Measurements from ENCODE around the gene RAP2A.

The RAP2A gene

GRCh38 chr13:97433727-97434396 lies at the start of gene RAP2A:
Gene RAP2A (plus strand): TSS chr13:97434169. CDS start chr13:97434471, 302 bp downstream.
- peak; percentile 78 to 84 for DNase-seq (ENCODE audit: low read depth in 1 of 2, low spot score in 1 of 2)

GRCh38 chr13:97384371-97384770 lies 49.6 kb upstream of the RAP2A start:
- DNase-seq (ENCODE audit: low read depth in 1 of 2, low spot score in 1 of 2), result no peak

- DNase-seq (ENCODE audit: low read depth in 1 of 2, low spot score in 1 of 2), result no peak
Measured at GRCh38 chr13:97385146-97385545, 48.8 kb upstream of the RAP2A start.

GRCh38 chr13:97385854-97386253 lies 48.1 kb upstream of the RAP2A start:
- no peak for DNase-seq (ENCODE audit: low read depth in 1 of 2, low spot score in 1 of 2)

GRCh38 chr13:97386801-97387484 lies 47.0 kb upstream of the RAP2A start:
- no peak for DNase-seq (ENCODE audit: low read depth in 1 of 2, low spot score in 1 of 2)

GRCh38 chr13:97387485-97387839 lies 46.5 kb upstream of the RAP2A start:
- no peak for DNase-seq (ENCODE audit: low read depth in 1 of 2, low spot score in 1 of 2)

- no peak for DNase-seq (ENCODE audit: low read depth in 1 of 2, low spot score in 1 of 2)
Measured at GRCh38 chr13:97387890-97388289, 46.1 kb upstream of the RAP2A start.

GRCh38 chr13:97388373-97388772 lies 45.6 kb upstream of the RAP2A start:
- no peak for DNase-seq (ENCODE audit: low read depth in 1 of 2, low spot score in 1 of 2)

- no peak for DNase-seq (ENCODE audit: low read depth in 1 of 2, low spot score in 1 of 2)
Measured at GRCh38 chr13:97390941-97391600, 42.9 kb upstream of the RAP2A start.

- no peak for DNase-seq (ENCODE audit: low read depth in 1 of 2, low spot score in 1 of 2)
Measured at GRCh38 chr13:97392020-97392419, 41.9 kb upstream of the RAP2A start.

- DNase-seq (ENCODE audit: low read depth in 1 of 2, low spot score in 1 of 2), result no peak
Measured at GRCh38 chr13:97394542-97394941, 39.4 kb upstream of the RAP2A start.

GRCh38 chr13:97395447-97396136 lies 38.4 kb upstream of the RAP2A start:
- no peak for DNase-seq (ENCODE audit: low read depth in 1 of 2, low spot score in 1 of 2)

- no peak for DNase-seq (ENCODE audit: low read depth in 1 of 2, low spot score in 1 of 2)
Measured at GRCh38 chr13:97397267-97397666, 36.7 kb upstream of the RAP2A start.

GRCh38 chr13:97401421-97401820 lies 32.5 kb upstream of the RAP2A start:
- no peak for DNase-seq (ENCODE audit: low read depth in 1 of 2, low spot score in 1 of 2)

GRCh38 chr13:97403893-97404750 lies 29.8 kb upstream of the RAP2A start:
- DNase-seq (ENCODE audit: low read depth in 1 of 2, low spot score in 1 of 2), result no peak

GRCh38 chr13:97407540-97407939 lies 26.4 kb upstream of the RAP2A start:
- no peak for DNase-seq (ENCODE audit: low read depth in 1 of 2, low spot score in 1 of 2)

- DNase-seq (ENCODE audit: low read depth in 1 of 2, low spot score in 1 of 2), result no peak
Measured at GRCh38 chr13:97408938-97409337, 25.0 kb upstream of the RAP2A start.

- DNase-seq (ENCODE audit: low read depth in 1 of 2, low spot score in 1 of 2), result no peak
Measured at GRCh38 chr13:97411984-97412383, 22.0 kb upstream of the RAP2A start.

- no peak for DNase-seq (ENCODE audit: low read depth in 1 of 2, low spot score in 1 of 2)
Measured at GRCh38 chr13:97413694-97414093, 20.3 kb upstream of the RAP2A start.

- no peak for DNase-seq (ENCODE audit: low read depth in 1 of 2, low spot score in 1 of 2)
Measured at GRCh38 chr13:97414392-97414791, 19.6 kb upstream of the RAP2A start.

- DNase-seq (ENCODE audit: low read depth in 1 of 2, low spot score in 1 of 2), result no peak
Measured at GRCh38 chr13:97417698-97418097, 16.3 kb upstream of the RAP2A start.
